Measurements from ENCODE around the gene NOTCH3. TPM values are rescaled to one million over a fixed set of nuclear protein-coding genes. Genes with fewer than 3 reads are reported as not detected.

The NOTCH3 gene
- total RNA-seq (53.6 TPM), polyA plus RNA-seq (35.9 TPM)

DNA sequence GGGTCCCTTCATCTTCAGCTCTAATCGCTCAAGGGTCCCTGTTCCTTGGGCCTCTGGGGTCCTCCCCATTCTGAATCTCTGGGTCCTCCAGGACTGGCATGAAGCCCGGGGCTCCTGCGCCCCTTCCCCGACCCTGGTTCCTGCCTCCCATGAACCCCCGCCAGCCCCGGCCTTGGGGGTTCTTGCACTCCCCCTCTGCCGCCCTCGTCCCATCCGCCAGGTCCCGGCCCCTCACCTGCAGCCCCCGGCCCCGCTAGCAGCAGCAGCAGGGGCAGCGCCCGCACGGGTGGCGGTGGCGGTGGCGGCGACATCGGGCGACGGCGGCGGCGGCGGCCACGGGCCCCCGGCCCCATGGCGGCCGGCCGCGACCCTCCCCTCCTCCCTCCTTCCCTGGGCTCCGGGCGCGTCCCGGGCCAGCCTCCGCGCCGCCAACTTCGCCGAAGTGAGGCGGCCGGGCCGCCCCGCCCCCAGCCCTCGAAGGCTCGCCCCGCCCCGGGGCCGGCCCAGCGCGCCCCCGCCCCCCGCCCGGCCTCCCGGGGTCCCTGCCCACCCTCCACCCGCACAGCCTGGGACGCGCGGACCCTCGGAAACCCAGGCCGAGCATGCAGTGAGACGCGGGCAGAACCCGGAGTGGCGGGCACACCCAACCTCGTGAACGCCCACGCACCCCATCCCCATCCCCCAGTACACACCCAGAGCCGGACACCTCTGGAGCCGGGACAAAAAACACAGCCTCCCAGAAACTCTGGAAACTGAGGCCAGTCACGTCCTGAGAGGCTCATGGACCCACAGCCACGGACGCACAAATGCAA is at the start of gene NOTCH3:
Gene NOTCH3 (minus strand): TSS at position 443 of the 812 bp plus-strand sequence. CDS start 90 bp downstream, at position 353.
- Histone ChIP-seq H3K4me3 (ENCODE audit: low read depth, low read length) (peak within 1 kb of the TSS; percentile 65), H3K27ac (ENCODE audit: low read depth) (peak within 1 kb of the TSS; percentile 75), H3K4me1 (ENCODE audit: insufficient read depth) (no peaks in the 10 kb centered on the region), H3K36me3 (ENCODE audit: insufficient read depth) (no peaks in the 10 kb centered on the region)
- DNase-seq (ENCODE audit: extremely low spot score) = no peak
- 2% methylated on average over 71 of the region's 74 CpGs for WGBS

GRCh38 chr19:15250640-15250993 is 49.8 kb upstream of the NOTCH3 start:
- Histone ChIP-seq H3K36me3 (ENCODE audit: insufficient read depth) (peaks cover 3% of the 10 kb centered on the region), H3K27ac (ENCODE audit: low read depth) (no peak overlapping the region), H3K4me3 (ENCODE audit: low read depth, low read length) (no peak overlapping the region), H3K4me1 (ENCODE audit: insufficient read depth) (no peaks in the 10 kb centered on the region)
- DNase-seq (ENCODE audit: extremely low spot score) = no peak
- WGBS = 29% methylated on average over 1 of the region's 1 CpG

DNA sequence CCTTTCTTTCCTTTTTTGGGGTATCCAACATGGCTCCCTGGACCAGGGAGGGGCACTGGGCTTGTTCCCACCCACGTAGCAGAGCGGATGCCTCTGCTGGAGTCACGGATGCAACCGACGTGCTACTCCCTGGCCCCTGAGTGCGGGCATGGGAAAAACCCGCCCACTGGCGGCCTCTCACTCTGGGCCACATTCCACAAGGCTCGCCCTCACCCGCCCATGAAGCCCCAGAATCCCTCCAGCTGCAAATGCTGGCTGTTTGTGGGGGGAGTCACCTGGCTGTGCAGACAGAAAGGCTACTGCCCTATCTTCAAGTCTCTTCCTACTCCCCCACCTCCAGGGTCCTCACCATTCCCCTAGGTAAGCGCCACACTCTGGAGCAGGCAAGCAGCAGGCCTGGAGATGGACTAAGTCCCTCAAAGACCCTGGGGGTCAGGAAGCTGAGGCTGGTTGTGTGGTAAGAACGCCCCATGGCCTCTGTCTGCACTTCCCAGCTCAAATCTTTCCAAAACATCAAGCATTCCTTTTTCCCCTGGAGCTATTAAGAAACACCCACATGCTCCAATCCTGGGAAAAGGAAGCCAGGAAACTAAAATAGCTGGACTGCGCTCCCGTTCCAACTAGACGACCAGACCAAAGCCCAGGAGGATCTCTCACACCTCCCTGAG is 49.3 kb upstream of the NOTCH3 start:
- no peaks in the 10 kb centered on the region for H3K4me1 ChIP-seq (ENCODE audit: insufficient read depth)
- H3K27ac ChIP-seq (ENCODE audit: low read depth) = no peak overlapping the region
- H3K4me3 ChIP-seq (ENCODE audit: low read depth, low read length) = no peak overlapping the region

DNA sequence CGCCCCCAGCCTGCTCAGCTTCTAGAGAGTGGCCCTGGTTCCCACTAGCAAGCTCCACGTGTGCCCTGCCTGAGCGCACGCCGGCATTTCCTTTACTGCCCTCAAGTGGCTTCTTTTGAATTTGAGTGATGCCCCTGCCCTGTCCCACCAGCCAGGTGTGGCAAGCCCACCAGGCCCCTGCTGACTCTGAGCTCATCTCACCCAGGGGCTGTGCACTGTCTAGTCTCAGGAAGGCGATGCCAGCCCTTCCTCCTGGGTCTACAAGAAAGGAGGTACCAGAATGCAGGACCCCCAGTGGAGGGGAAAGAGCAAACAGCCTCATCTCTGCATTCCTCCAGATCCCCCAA is 48.7 kb upstream of the NOTCH3 start:
- WGBS = 57% methylated on average over 6 of the region's 6 CpGs
- no peaks in the 10 kb centered on the region for H3K36me3 ChIP-seq (ENCODE audit: insufficient read depth)
- H3K4me1 ChIP-seq (ENCODE audit: insufficient read depth) = no peaks in the 10 kb centered on the region
- H3K27ac ChIP-seq (ENCODE audit: low read depth) = peak overlapping the region; percentile 73
- DNase-seq (ENCODE audit: extremely low spot score) = no peak
- H3K4me3 ChIP-seq (ENCODE audit: low read depth, low read length) = no peak overlapping the region

More for the DNA sequence above, 49.3 kb upstream of the NOTCH3 start:
- 23% methylated on average over 15 of the region's 15 CpGs for WGBS
- H3K36me3 ChIP-seq (ENCODE audit: insufficient read depth) = peaks cover under 1% of the 10 kb centered on the region
- no peak for DNase-seq (ENCODE audit: extremely low spot score)

- Histone ChIP-seq H3K4me1 (ENCODE audit: insufficient read depth) (no peaks in the 10 kb centered on the region), H3K27ac (ENCODE audit: low read depth) (peak overlapping the region; percentile 73), H3K4me3 (ENCODE audit: low read depth, low read length) (no peak overlapping the region), H3K36me3 (ENCODE audit: insufficient read depth) (no peaks in the 10 kb centered on the region)
- DNase-seq (ENCODE audit: extremely low spot score) = no peak
- WGBS = 35% methylated on average over 19 of the region's 19 CpGs
Measured at GRCh38 chr19:15248648-15249527, 48.1 kb upstream of the NOTCH3 start.

GRCh38 chr19:15248106-15248505 is 47.3 kb upstream of the NOTCH3 start:
- Histone ChIP-seq H3K4me3 (ENCODE audit: low read depth, low read length) (no peak overlapping the region), H3K27ac (ENCODE audit: low read depth) (peak overlapping the region; percentile 51), H3K36me3 (ENCODE audit: insufficient read depth) (no peaks in the 10 kb centered on the region), H3K4me1 (ENCODE audit: insufficient read depth) (no peaks in the 10 kb centered on the region)
- DNase-seq (ENCODE audit: extremely low spot score) = no peak
- 53% methylated on average over 5 of the region's 5 CpGs for WGBS

DNA sequence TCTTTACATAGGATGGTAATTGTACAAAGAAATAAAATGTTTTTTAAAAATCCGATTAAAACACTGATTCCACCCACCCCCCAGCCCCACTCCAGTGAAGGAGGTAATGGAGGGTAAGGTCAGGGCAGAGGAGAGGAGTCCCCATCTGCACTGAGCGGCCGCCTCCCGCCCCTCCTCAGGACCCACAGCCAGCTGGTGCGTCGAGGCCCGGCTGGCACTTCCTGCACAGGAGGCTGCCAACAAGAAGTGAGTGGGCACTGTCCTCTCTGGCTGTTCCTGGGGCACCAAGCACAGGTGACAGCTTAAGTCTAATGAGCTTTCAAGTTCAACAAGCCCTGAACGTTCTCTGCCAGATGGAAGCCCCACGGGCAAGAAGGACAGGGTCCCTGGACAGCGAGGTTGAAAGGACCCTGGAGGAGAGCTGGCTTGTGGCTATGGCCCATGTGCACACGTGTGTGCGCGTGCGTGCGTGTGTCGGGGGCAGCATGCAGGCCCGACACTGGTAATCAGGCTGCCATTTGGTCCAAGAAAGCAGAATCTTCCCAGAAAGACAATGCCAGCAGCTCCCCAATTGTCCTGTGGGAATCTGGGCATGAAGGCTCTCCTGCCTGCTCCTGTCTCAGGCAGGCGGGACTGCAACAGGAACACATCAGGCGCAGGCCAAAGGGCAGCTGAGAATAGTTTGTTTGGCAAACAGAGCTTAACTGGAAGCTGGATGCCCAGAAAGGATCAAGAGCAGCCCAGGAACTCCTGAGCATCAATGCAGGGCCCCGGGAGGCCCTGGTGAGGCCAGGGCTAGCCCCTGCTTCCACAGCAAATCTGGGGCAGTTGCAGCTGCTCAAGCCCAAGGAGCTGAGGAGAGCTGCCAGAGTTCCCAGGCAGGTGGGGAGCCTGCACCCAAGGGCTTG is 46.6 kb upstream of the NOTCH3 start:
- no peak overlapping the region for H3K27ac ChIP-seq (ENCODE audit: low read depth)
- DNase-seq (ENCODE audit: extremely low spot score) = no peak
- 68% methylated on average over 20 of the region's 20 CpGs for WGBS
- H3K4me1 ChIP-seq (ENCODE audit: insufficient read depth) = no peaks in the 10 kb centered on the region
- no peaks in the 10 kb centered on the region for H3K36me3 ChIP-seq (ENCODE audit: insufficient read depth)
- H3K4me3 ChIP-seq (ENCODE audit: low read depth, low read length) = no peak overlapping the region

DNA sequence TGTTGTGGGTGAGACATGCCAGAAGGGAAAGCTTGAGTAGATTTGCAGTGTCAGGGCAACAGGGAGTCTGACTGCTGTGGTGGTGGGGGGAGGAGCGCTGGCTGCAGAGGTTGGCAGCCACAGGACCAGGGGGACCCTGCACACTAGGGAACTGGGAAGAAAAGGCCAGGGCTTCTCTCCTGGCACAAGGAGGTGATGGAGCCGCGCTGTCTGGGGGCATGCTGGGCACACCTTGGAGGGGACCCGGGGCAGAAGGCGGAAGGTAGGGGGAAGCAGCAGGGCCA is 45.3 kb upstream of the NOTCH3 start:
- WGBS = 90% methylated on average over 5 of the region's 5 CpGs

GRCh38 chr19:15245370-15246197 is 44.8 kb upstream of the NOTCH3 start:
- Histone ChIP-seq H3K27ac (ENCODE audit: low read depth) (no peak overlapping the region), H3K4me3 (ENCODE audit: low read depth, low read length) (no peak overlapping the region), H3K36me3 (ENCODE audit: insufficient read depth) (peaks cover 2% of the 10 kb centered on the region), H3K4me1 (ENCODE audit: insufficient read depth) (no peaks in the 10 kb centered on the region)
- 89% methylated on average over 20 of the region's 20 CpGs for WGBS
- DNase-seq (ENCODE audit: extremely low spot score) = no peak

More for the DNA sequence above, 45.3 kb upstream of the NOTCH3 start:
- H3K36me3 ChIP-seq (ENCODE audit: insufficient read depth) = peaks cover under 1% of the 10 kb centered on the region
- no peak for DNase-seq (ENCODE audit: extremely low spot score)
- H3K4me1 ChIP-seq (ENCODE audit: insufficient read depth) = no peaks in the 10 kb centered on the region
- H3K4me3 ChIP-seq (ENCODE audit: low read depth, low read length) = no peak overlapping the region
- no peak overlapping the region for H3K27ac ChIP-seq (ENCODE audit: low read depth)

- 84% methylated on average over 7 of the region's 7 CpGs for WGBS
- Histone ChIP-seq H3K36me3 (ENCODE audit: insufficient read depth) (peaks cover 2% of the 10 kb centered on the region), H3K4me1 (ENCODE audit: insufficient read depth) (no peaks in the 10 kb centered on the region), H3K4me3 (ENCODE audit: low read depth, low read length) (no peak overlapping the region), H3K27ac (ENCODE audit: low read depth) (no peak overlapping the region)
- no peak for DNase-seq (ENCODE audit: extremely low spot score)
Measured at GRCh38 chr19:15244808-15245207, 44.0 kb upstream of the NOTCH3 start.

GRCh38 chr19:15244106-15244803 is 43.5 kb upstream of the NOTCH3 start:
- Histone ChIP-seq H3K27ac (ENCODE audit: low read depth) (no peak overlapping the region), H3K4me1 (ENCODE audit: insufficient read depth) (no peaks in the 10 kb centered on the region), H3K36me3 (ENCODE audit: insufficient read depth) (peaks cover 4% of the 10 kb centered on the region), H3K4me3 (ENCODE audit: low read depth, low read length) (no peak overlapping the region)
- 91% methylated on average over 24 of the region's 24 CpGs for WGBS
- no peak for DNase-seq (ENCODE audit: extremely low spot score)
